ENCODE data around the gene CRIP3. TPM values are rescaled to one million over a fixed set of nuclear protein-coding genes. Genes with fewer than 3 reads are reported as not detected.

CRIP3 gene
- total and polyA plus RNA-seq, 2 of the 13 experiments (the other 11 are each of a cell fraction or from before 2014, with no cell fraction given) = 6.3 to 9.3 TPM

GRCh38 chr6:43276577-43277305 lies 31.9 kb downstream of the CRIP3 start (continued):
- no peak for TF ChIP-seq PRDM15 (CRISPR knock-in tag; IDR thresholded peaks at IDR 0.05)
- peak; percentile 99 for TF ChIP-seq ZFX (CRISPR knock-in tag; IDR thresholded peaks at IDR 0.05; ENCODE audit: low read depth)
- no peak for TF ChIP-seq ZNF775 (CRISPR knock-in tag; IDR thresholded peaks at IDR 0.05; ENCODE audit: borderline replicate concordance)
- TF ChIP-seq PITX1 (CRISPR knock-in tag; IDR thresholded peaks at IDR 0.05) = no peak
- TF ChIP-seq ZNF800 (CRISPR knock-in tag; IDR thresholded peaks at IDR 0.05) = no peak
- TF ChIP-seq E2F1 (CRISPR knock-in tag; IDR thresholded peaks at IDR 0.05) = no peak
- TF ChIP-seq ZNF646 (CRISPR knock-in tag; IDR thresholded peaks at IDR 0.05) = no peak
- no peak for TF ChIP-seq ZNF260 (CRISPR knock-in tag; IDR thresholded peaks at IDR 0.05; ENCODE audit: borderline replicate concordance, low read depth)
- TF ChIP-seq ETS1 (CRISPR knock-in tag; IDR thresholded peaks at IDR 0.05) = no peak
- TF ChIP-seq NPAS2 (CRISPR knock-in tag; IDR thresholded peaks at IDR 0.05; ENCODE audit: borderline replicate concordance) = no peak
- no peak for TF ChIP-seq ZFYVE20 (CRISPR knock-in tag; IDR thresholded peaks at IDR 0.05; ENCODE audit: borderline replicate concordance, low read depth)
- no peak for TF ChIP-seq ZNF576 (CRISPR knock-in tag; IDR thresholded peaks at IDR 0.05)
